ENCODE results near the gene PDIA5. TPM values are rescaled to one million over a fixed set of nuclear protein-coding genes. Genes with fewer than 3 reads are reported as not detected.

Gene PDIA5
- total RNA-seq, 1 experiment from 2014 or later, result 41.5 TPM

DNA sequence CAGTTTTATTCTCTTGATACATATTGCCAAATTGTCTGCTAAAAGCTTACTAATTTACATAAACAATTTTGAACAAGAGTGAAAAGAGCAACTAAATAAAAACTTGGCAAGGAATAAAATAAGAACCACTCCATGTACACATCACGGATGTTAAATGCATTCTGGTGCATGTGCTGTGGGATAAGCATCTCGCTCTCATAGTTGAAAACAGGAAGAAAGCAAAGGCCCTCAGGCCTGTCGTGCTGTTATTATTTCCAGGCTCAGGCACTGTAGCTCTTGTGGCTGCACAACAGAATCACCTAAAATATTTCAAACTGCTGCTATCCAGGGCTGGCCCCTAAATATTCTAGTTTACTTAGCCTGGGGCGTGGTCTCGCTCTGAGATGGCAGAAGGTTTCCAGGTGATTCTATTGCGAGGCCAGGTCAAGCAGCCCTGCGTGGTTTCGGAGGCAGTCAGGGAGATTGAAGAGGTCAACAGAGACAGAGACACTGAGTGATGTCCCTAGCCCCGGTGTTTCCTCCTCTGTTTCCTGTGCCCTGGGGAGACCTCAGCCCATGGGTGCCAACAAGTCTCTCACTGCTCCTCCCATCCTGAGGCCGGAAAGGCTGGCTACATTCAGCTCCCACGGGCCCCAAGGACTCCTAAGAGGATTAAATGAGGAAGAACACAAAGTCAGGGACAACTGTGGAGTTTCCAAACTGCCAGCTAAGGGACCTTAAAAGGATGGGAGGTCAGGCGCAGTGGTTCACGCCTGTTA lies 18.2 kb upstream of the PDIA5 start (continued):
- TF ChIP-seq, protein P1, sequence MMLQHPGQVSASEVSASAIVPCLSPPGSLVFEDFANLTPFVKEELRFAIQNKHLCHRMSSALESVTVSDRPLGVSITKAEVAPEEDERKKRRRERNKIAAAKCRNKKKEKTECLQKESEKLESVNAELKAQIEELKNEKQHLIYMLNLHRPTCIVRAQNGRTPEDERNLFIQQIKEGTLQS (CRISPR knock-in tag; conservative IDR thresholded peaks at IDR 0.05), result no peak
- TF ChIP-seq, protein P2, sequence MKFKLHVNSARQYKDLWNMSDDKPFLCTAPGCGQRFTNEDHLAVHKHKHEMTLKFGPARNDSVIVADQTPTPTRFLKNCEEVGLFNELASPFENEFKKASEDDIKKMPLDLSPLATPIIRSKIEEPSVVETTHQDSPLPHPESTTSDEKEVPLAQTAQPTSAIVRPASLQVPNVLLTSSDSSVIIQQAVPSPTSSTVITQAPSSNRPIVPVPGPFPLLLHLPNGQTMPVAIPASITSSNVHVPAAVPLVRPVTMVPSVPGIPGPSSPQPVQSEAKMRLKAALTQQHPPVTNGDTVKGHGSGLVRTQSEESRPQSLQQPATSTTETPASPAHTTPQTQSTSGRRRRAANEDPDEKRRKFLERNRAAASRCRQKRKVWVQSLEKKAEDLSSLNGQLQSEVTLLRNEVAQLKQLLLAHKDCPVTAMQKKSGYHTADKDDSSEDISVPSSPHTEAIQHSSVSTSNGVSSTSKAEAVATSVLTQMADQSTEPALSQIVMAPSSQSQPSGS (CRISPR knock-in tag; IDR thresholded peaks at IDR 0.05; ENCODE audit: borderline replicate concordance, low read depth), result no peak
- no peak for TF ChIP-seq TEAD4 (CRISPR knock-in tag; IDR thresholded peaks at IDR 0.05)

DNA sequence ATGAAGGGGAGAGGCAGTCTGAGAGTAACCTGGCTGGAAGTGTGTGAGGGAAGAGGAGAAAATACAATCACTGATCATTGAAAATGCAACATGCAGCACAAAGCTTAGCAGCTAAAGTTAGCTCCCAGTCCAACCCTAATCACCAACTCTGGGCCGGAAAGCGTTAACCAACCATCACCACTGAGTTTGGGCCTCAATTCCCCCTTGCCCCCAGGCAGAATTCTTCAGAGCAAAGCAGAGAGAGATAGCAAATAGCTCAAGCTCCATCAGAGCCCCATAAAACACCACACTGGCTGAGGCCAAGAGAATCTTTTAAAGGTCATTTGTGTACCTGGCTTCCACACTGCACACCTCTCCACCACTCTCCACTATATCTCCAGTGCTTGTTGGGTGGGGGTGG lies 16.2 kb upstream of the PDIA5 start:
- POLR2A ChIA-PET, result no interaction called here
- Mint-ChIP-seq H3K27me3 (ENCODE audit: low read depth) (peaks cover 6% of the 10 kb centered on the region), H3K9me3 (no peaks in the 10 kb centered on the region), H3K4me3 (no peak overlapping the region), H3K4me1 (peaks cover 10% of the 10 kb centered on the region), H3K36me3 (no peaks in the 10 kb centered on the region), H3K27ac (no peak overlapping the region)
- DNase-seq (ENCODE audit: low spot score) (no peak), ATAC-seq (no peak)
- CTCF ChIA-PET, result no interaction called here
- TF ChIP-seq SMAD4 (CRISPR knock-in tag; IDR thresholded peaks at IDR 0.05) (no peak), HMGA2 (CRISPR knock-in tag; IDR thresholded peaks at IDR 0.05) (no peak), CREM (CRISPR knock-in tag; IDR thresholded peaks at IDR 0.05) (no peak), ZNF121 (CRISPR knock-in tag; IDR thresholded peaks at IDR 0.05) (no peak), CBFB (CRISPR knock-in tag; IDR thresholded peaks at IDR 0.05; ENCODE audit: low read depth) (no peak), MYBL2 (CRISPR knock-in tag; IDR thresholded peaks at IDR 0.05) (no peak), ZNF416 (CRISPR knock-in tag; IDR thresholded peaks at IDR 0.05) (no peak), IRF2 (CRISPR knock-in tag; IDR thresholded peaks at IDR 0.05; ENCODE audit: borderline replicate concordance, low read depth) (no peak), SOX15 (CRISPR knock-in tag; IDR thresholded peaks at IDR 0.05) (no peak), TEAD4 (CRISPR knock-in tag; IDR thresholded peaks at IDR 0.05) (no peak)
- TF ChIP-seq, protein P3, sequence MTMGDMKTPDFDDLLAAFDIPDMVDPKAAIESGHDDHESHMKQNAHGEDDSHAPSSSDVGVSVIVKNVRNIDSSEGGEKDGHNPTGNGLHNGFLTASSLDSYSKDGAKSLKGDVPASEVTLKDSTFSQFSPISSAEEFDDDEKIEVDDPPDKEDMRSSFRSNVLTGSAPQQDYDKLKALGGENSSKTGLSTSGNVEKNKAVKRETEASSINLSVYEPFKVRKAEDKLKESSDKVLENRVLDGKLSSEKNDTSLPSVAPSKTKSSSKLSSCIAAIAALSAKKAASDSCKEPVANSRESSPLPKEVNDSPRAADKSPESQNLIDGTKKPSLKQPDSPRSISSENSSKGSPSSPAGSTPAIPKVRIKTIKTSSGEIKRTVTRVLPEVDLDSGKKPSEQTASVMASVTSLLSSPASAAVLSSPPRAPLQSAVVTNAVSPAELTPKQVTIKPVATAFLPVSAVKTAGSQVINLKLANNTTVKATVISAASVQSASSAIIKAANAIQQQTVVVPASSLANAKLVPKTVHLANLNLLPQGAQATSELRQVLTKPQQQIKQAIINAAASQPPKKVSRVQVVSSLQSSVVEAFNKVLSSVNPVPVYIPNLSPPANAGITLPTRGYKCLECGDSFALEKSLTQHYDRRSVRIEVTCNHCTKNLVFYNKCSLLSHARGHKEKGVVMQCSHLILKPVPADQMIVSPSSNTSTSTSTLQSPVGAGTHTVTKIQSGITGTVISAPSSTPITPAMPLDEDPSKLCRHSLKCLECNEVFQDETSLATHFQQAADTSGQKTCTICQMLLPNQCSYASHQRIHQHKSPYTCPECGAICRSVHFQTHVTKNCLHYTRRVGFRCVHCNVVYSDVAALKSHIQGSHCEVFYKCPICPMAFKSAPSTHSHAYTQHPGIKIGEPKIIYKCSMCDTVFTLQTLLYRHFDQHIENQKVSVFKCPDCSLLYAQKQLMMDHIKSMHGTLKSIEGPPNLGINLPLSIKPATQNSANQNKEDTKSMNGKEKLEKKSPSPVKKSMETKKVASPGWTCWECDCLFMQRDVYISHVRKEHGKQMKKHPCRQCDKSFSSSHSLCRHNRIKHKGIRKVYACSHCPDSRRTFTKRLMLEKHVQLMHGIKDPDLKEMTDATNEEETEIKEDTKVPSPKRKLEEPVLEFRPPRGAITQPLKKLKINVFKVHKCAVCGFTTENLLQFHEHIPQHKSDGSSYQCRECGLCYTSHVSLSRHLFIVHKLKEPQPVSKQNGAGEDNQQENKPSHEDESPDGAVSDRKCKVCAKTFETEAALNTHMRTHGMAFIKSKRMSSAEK (CRISPR knock-in tag; IDR thresholded peaks at IDR 0.05; ENCODE audit: borderline replicate concordance), result no peak
- TF ChIP-seq, protein P4, sequence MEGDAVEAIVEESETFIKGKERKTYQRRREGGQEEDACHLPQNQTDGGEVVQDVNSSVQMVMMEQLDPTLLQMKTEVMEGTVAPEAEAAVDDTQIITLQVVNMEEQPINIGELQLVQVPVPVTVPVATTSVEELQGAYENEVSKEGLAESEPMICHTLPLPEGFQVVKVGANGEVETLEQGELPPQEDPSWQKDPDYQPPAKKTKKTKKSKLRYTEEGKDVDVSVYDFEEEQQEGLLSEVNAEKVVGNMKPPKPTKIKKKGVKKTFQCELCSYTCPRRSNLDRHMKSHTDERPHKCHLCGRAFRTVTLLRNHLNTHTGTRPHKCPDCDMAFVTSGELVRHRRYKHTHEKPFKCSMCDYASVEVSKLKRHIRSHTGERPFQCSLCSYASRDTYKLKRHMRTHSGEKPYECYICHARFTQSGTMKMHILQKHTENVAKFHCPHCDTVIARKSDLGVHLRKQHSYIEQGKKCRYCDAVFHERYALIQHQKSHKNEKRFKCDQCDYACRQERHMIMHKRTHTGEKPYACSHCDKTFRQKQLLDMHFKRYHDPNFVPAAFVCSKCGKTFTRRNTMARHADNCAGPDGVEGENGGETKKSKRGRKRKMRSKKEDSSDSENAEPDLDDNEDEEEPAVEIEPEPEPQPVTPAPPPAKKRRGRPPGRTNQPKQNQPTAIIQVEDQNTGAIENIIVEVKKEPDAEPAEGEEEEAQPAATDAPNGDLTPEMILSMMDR (IDR thresholded peaks at IDR 0.05), result no peak
- TF ChIP-seq, protein P5, sequence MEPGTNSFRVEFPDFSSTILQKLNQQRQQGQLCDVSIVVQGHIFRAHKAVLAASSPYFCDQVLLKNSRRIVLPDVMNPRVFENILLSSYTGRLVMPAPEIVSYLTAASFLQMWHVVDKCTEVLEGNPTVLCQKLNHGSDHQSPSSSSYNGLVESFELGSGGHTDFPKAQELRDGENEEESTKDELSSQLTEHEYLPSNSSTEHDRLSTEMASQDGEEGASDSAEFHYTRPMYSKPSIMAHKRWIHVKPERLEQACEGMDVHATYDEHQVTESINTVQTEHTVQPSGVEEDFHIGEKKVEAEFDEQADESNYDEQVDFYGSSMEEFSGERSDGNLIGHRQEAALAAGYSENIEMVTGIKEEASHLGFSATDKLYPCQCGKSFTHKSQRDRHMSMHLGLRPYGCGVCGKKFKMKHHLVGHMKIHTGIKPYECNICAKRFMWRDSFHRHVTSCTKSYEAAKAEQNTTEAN (CRISPR knock-in tag; IDR thresholded peaks at IDR 0.05), result no peak
- TF ChIP-seq, protein P6, sequence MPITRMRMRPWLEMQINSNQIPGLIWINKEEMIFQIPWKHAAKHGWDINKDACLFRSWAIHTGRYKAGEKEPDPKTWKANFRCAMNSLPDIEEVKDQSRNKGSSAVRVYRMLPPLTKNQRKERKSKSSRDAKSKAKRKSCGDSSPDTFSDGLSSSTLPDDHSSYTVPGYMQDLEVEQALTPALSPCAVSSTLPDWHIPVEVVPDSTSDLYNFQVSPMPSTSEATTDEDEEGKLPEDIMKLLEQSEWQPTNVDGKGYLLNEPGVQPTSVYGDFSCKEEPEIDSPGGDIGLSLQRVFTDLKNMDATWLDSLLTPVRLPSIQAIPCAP (CRISPR knock-in tag; IDR thresholded peaks at IDR 0.05), result no peak
- TF ChIP-seq, protein P7, sequence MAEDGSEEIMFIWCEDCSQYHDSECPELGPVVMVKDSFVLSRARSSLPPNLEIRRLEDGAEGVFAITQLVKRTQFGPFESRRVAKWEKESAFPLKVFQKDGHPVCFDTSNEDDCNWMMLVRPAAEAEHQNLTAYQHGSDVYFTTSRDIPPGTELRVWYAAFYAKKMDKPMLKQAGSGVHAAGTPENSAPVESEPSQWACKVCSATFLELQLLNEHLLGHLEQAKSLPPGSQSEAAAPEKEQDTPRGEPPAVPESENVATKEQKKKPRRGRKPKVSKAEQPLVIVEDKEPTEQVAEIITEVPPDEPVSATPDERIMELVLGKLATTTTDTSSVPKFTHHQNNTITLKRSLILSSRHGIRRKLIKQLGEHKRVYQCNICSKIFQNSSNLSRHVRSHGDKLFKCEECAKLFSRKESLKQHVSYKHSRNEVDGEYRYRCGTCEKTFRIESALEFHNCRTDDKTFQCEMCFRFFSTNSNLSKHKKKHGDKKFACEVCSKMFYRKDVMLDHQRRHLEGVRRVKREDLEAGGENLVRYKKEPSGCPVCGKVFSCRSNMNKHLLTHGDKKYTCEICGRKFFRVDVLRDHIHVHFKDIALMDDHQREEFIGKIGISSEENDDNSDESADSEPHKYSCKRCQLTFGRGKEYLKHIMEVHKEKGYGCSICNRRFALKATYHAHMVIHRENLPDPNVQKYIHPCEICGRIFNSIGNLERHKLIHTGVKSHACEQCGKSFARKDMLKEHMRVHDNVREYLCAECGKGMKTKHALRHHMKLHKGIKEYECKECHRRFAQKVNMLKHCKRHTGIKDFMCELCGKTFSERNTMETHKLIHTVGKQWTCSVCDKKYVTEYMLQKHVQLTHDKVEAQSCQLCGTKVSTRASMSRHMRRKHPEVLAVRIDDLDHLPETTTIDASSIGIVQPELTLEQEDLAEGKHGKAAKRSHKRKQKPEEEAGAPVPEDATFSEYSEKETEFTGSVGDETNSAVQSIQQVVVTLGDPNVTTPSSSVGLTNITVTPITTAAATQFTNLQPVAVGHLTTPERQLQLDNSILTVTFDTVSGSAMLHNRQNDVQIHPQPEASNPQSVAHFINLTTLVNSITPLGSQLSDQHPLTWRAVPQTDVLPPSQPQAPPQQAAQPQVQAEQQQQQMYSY (CRISPR knock-in tag; IDR thresholded peaks at IDR 0.05), result no peak
- TF ChIP-seq, protein P8, sequence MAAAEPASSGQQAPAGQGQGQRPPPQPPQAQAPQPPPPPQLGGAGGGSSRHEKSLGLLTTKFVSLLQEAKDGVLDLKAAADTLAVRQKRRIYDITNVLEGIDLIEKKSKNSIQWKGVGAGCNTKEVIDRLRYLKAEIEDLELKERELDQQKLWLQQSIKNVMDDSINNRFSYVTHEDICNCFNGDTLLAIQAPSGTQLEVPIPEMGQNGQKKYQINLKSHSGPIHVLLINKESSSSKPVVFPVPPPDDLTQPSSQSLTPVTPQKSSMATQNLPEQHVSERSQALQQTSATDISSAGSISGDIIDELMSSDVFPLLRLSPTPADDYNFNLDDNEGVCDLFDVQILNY (CRISPR knock-in tag; IDR thresholded peaks at IDR 0.05), result no peak

All from WTC11 (cell line).